AG10803 (cell line): Measurements from ENCODE around the gene LEP.

Experiments
- DNase-seq: peaks from one replicate; pipeline ENCODE4 v3.0.0; 2010; ENCODE audit warnings: low read depth
- H3K4me3 ChIP-seq: 2 replicates; pipeline ENCODE4 v1.5.1; 2011; ENCODE audit warnings: mild to moderate bottlenecking, low read length, control low read depth
- CTCF ChIP-seq: conservative IDR thresholded peaks from 2 replicates; pipeline ENCODE4 v1.5.1; 2011; ENCODE audit warnings: mild to moderate bottlenecking, low read length, control low read depth, inconsistent platforms

LEP gene

GRCh38 chr7:128260069-128260795 lies 19.2 kb downstream of the LEP start:
- no peak overlapping the region for H3K4me3 ChIP-seq
- no peak for DNase-seq
- no peak for TF ChIP-seq CTCF

- H3K4me3 ChIP-seq, result no peak overlapping the region
- DNase-seq, result no peak
- TF ChIP-seq CTCF, result no peak
These were observed 21.4 kb downstream of the LEP start for GRCh38 chr7:128262273-128263028.

GRCh38 chr7:128263420-128263819 lies 22.3 kb downstream of the LEP start:
- DNase-seq, result no peak
- H3K4me3 ChIP-seq, result no peak overlapping the region

GRCh38 chr7:128264477-128264876 lies 23.4 kb downstream of the LEP start:
- TF ChIP-seq CTCF, result no peak
- H3K4me3 ChIP-seq, result no peak overlapping the region
- DNase-seq, result no peak

More at GRCh38 chr7:128263420-128263819, 22.3 kb downstream of the LEP start:
- no peak for TF ChIP-seq CTCF

GRCh38 chr7:128265156-128265905 lies 24.3 kb downstream of the LEP start:
- H3K4me3 ChIP-seq, result no peak overlapping the region
- no peak for DNase-seq
- no peak for TF ChIP-seq CTCF

GRCh38 chr7:128265906-128266300 lies 24.8 kb downstream of the LEP start:
- DNase-seq, result no peak
- no peak overlapping the region for H3K4me3 ChIP-seq
- no peak for TF ChIP-seq CTCF
